Peyer's patch (tissue), 4 donors: ENCODE measurements around the gene MAP3K21. TPM values are rescaled to one million over a fixed set of nuclear protein-coding genes. Genes with fewer than 3 reads are reported as not detected.

ENCODE experiments used
- DNase-seq, 3 donors: peaks; one replicate each; pipeline ENCODE4 v3.0.0-alpha.2; 2017 to 2019
- H3K27ac ChIP-seq, 4 donors: fragments of 200-600 bp; sonication (generic); one replicate each; pipeline ENCODE4 v1.5.1; 2016 to 2019
- H3K27me3 ChIP-seq, 2 donors: fragments of 200-600 bp; sonication (generic); one replicate each; pipeline ENCODE4 v1.5.1; 2019
- H3K36me3 ChIP-seq, 3 donors: fragments of 200-600 bp; sonication (generic); one replicate each; pipeline ENCODE4 v1.5.1; 2016 to 2019
- H3K4me1 ChIP-seq, 4 donors: fragments of 200-600 bp; sonication (generic); one replicate each; pipeline ENCODE4 v1.5.1; 2016 to 2019
- H3K4me3 ChIP-seq, 4 donors: fragments of 200-600 bp; sonication (generic); 1 replicate in 3 of 4; 2 replicates in 1 of 4; pipeline ENCODE4 v1.5.1; 2016 to 2019; ENCODE audit warnings: mild to moderate bottlenecking in 1 of 4
- H3K9me3 ChIP-seq, 4 donors: fragments of 200-600 bp; sonication (generic); one replicate each; pipeline ENCODE4 v1.5.1; 2016 to 2019; ENCODE audit warnings: mild to moderate bottlenecking in 1 of 4
- CTCF ChIP-seq, 6 experiments: fragments of 450-650 bp in 4 of 6; fragments of 200-600 bp in 2 of 6; sonication (generic) in 1 of 6; IDR thresholded peaks; one replicate each; pipeline ENCODE4 v1.5.1; 2017 to 2019; ENCODE audit warnings: antibody characterized with exemption in 6 of 6, mild to moderate bottlenecking in 3 of 6, moderate library complexity in 1 of 6
- POLR2A ChIP-seq, 2 donors: fragments of 450-650 bp; IDR thresholded peaks; one replicate each; pipeline ENCODE4 v1.5.1; 2017; ENCODE audit warnings: antibody characterized with exemption in 2 of 2, mild to moderate bottlenecking in 2 of 2, moderate library complexity in 2 of 2
- total RNA-seq, 4 donors: library from RNA; depleted of rRNA; stranded (reverse); fragments of >200 nt; gene quantifications; one replicate each; pipeline ENCODE4 v1.1.0, GENCODE V29; 2016

MAP3K21 gene
- total RNA-seq, 4 donors from 2014 or later: 14.9 to 54.4 (median 34.2) TPM

GRCh38 chr1:233342086-233342485, 14.6 kb downstream of the MAP3K21 start:
- H3K9me3 ChIP-seq: no peaks in the 10 kb centered on the region
- no peaks in the 10 kb centered on the region for H3K36me3 ChIP-seq
- no peak for TF ChIP-seq CTCF (IDR thresholded peaks at IDR 0.05)
- TF ChIP-seq POLR2A (IDR thresholded peaks at IDR 0.05): no peak
- peaks cover 0 to 9% (median 2%) of the 10 kb centered on the region in 4 donors for H3K4me1 ChIP-seq
- no peak for DNase-seq
- no peaks in the 10 kb centered on the region for H3K27me3 ChIP-seq
- H3K4me3 ChIP-seq: no peak overlapping the region
- H3K27ac ChIP-seq: no peak overlapping the region

GRCh38 chr1:233343262-233343661, 15.7 kb downstream of the MAP3K21 start:
- Histone ChIP-seq H3K4me3 (no peak overlapping the region), H3K4me1 (peaks cover 0 to 9% (median 2%) of the 10 kb centered on the region in 4 donors), H3K27me3 (no peaks in the 10 kb centered on the region), H3K27ac (no peak overlapping the region), H3K36me3 (no peaks in the 10 kb centered on the region), H3K9me3 (no peaks in the 10 kb centered on the region)
- no peak for TF ChIP-seq CTCF (IDR thresholded peaks at IDR 0.05)
- no peak for TF ChIP-seq POLR2A (IDR thresholded peaks at IDR 0.05)
- peak in 1 of 3 donors; percentile 51 for DNase-seq

GRCh38 chr1:233347338-233347737, 19.8 kb downstream of the MAP3K21 start:
- Histone ChIP-seq H3K9me3 (no peaks in the 10 kb centered on the region), H3K27me3 (no peaks in the 10 kb centered on the region), H3K36me3 (no peaks in the 10 kb centered on the region), H3K4me3 (no peak overlapping the region), H3K4me1 (no peaks in the 10 kb centered on the region), H3K27ac (no peak overlapping the region)
- TF ChIP-seq POLR2A (IDR thresholded peaks at IDR 0.05) (no peak), CTCF (IDR thresholded peaks at IDR 0.05) (no peak)
- DNase-seq: no peak

GRCh38 chr1:233349137-233349536, 21.6 kb downstream of the MAP3K21 start:
- no peaks in the 10 kb centered on the region for H3K36me3 ChIP-seq
- no peak for TF ChIP-seq CTCF (IDR thresholded peaks at IDR 0.05)
- TF ChIP-seq POLR2A (IDR thresholded peaks at IDR 0.05): no peak
- H3K4me3 ChIP-seq: no peak overlapping the region
- no peak overlapping the region for H3K27ac ChIP-seq
- no peaks in the 10 kb centered on the region for H3K4me1 ChIP-seq
- no peaks in the 10 kb centered on the region for H3K9me3 ChIP-seq
- H3K27me3 ChIP-seq: no peaks in the 10 kb centered on the region
- no peak for DNase-seq

- Histone ChIP-seq H3K9me3 (no peaks in the 10 kb centered on the region), H3K27me3 (no peaks in the 10 kb centered on the region), H3K4me3 (no peak overlapping the region), H3K27ac (no peak overlapping the region), H3K4me1 (no peaks in the 10 kb centered on the region), H3K36me3 (no peaks in the 10 kb centered on the region)
- DNase-seq: no peak
- TF ChIP-seq CTCF (IDR thresholded peaks at IDR 0.05): no peak
- no peak for TF ChIP-seq POLR2A (IDR thresholded peaks at IDR 0.05)
Measured at GRCh38 chr1:233354983-233355382, 27.5 kb downstream of the MAP3K21 start.
